Fibroblast of peridontal ligament (primary cell): ENCODE measurements around the gene SLC17A7.
"Not testable (repeated sequence)": the region's sequence is repeated elsewhere in the genome, so short reads cannot be mapped to it uniquely, and the experiment has no call there.

Experiments used
- DNase-seq: peaks from one replicate; pipeline ENCODE4 v3.0.0-alpha.2; 2010; ENCODE audit errors: extremely low read depth

The SLC17A7 gene

DNA sequence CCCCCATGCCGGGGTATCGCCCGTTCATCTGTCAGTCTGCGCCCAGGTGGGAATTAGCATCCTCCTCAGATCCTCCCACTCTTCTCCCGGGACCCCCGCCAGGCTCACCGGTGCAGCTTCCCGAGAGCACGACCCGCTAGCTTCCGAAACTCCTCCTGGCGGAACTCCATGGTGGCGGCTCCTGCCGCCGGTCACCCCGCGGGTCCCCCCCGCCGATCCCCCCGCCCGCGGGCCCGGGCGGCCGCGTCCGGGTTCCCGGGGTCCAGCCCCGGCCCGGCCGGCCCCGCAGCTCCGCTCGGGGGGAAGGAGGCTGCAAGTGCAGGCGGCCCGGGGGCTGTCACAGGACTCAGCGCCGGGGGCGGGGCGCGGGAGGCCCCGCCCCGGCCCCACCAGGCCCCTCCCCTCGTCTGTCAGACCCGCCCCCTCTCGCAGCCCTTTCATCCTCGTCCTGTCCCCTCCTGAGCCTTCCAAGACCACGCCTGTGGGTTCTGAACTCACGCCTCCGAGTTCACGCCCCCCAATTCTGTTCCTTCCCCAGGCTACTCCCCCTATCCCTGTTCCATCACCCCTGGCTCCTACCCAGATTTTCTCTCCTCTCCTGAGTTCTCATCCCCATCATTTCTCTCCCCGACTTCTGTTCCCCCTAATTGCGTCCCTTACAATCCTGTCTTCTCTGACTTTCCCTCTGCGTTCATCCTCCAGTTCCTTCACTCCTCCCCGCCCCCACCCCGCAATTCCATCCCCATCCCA is at the start of gene SLC17A7:
SLC17A7 (minus strand) TSS at position 318 of the 750 bp plus-strand sequence; CDS start at position 170, 148 bp downstream.
- DNase-seq: no peak

DNA sequence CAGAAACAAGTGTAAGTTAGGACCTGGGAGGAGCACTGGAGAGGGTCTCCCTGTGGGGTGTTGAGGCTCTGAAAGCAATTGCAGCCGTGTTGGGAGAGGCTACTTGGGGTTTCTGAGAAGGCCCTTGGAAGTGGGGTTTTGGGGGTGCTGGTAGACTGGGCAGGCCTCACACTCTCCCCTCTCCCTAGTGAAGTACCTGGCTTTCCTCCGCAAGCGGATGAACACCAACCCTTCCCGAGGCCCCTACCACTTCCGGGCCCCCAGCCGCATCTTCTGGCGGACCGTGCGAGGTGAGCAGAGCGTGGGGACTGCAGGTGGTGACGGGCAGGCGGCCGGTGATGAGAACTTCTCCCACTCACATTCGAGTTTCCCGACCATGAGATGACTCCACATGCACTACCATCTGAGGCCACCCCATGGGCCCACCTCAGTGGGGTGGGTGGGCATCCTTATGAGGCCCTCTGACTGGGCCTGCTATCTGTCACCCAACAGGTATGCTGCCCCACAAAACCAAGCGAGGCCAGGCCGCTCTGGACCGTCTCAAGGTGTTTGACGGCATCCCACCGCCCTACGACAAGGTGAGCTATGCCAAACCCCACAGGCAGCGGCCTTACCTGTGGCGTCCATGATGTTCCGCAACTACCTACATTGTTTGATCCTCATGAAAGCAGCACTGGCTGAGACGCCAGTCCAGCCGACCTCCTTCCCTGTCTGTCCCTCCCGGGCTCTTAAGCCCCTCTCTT is 49.1 kb upstream of the SLC17A7 start:
- DNase-seq: no peak

DNA sequence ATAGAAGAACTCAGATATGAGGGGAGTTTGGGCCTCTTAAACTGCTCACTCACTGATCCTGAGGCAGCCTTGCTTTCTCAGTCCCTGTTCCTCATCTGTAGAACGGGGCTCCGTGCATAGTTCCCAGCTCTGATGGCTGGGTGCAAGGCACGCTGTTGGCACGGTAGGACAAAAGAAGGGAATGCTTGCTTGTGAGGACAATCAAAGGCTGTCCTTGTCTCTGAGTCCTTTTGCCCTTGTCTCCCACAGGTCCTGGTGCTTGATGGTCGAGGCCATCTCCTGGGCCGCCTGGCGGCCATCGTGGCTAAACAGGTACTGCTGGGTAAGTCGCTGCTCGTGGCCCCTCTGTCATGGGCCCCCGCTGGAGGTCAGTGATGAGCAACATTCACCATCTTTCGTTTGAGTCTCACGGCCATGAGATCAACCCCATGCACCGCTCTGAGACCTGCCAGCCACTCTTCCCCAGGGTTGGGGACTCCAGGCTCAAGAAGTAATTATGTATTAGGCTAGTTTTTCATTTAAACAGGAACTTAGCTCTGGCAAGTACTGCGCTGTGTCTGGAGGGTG is 48.4 kb upstream of the SLC17A7 start:
- DNase-seq: no peak

DNA sequence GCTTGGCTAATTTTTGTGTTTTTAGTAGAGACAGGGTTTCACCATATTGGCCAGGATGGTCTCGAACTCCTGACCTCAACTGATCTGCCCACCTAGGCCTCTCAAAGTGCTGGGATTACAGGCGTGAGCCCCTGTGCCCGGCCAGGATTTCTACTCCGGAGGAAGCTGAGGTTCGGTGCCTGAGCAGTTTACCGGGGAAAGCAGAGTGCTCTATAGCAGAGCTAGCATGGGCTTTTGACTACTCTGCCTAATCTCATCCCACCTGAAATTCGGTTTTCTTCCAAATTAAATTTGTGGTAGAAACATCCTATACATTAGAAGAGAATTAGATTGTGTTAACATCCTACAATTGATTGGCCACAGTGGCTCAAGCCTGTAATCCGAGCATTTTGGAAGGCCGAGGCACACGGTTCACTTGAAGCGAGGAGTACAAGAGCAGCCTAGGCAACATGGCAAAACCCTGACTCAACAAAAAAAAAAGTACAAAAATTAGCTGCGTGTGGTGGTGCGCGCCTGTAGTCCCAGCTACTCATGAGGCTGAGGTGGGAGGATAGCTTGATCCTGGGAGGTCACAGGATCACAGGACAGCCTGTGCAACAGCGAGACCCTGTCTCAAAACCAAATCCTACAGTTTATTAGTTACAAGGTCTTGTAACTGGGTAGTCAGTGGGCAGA is 47.7 kb upstream of the SLC17A7 start:
- DNase-seq: peak; percentile 33

DNA sequence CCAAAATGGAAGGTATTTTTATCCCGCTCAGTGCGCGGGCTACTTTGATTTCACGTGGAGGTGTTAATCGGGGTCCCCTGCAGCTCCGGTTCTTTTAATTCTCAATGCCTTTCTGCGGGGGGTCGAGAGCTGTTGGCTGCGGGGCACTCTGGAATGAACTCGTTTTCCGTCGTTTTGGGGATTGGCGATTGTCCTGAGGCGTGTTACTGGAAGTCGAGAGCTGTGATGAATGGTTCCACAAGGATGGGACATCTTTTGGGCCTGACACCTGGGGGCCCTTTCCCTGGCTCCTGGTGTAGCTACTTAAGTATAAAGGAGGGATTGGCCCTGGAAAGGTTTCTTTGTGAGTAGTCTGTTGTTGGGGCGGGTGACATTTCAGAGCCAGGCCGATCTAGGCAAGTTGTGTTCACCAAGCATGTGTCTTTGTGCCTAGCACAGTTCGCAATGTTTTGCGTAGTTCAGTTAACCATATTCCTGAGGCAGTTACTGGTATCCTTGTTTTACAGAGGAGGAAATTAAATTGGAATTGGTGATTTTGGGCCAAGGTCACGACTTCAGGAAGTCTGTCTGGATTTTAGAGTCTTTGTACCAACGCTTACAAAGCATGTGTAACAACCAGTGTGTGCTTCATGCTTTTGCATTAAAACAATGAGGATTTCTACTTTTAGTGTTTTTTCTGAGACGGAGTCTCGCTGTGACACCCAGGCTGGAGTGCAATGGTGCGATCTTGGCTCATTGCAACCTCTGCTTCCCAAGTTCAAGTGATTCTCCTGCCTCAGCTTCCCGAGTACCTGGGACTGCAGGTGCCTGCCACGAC is 46.9 kb upstream of the SLC17A7 start:
- no peak for DNase-seq

DNA sequence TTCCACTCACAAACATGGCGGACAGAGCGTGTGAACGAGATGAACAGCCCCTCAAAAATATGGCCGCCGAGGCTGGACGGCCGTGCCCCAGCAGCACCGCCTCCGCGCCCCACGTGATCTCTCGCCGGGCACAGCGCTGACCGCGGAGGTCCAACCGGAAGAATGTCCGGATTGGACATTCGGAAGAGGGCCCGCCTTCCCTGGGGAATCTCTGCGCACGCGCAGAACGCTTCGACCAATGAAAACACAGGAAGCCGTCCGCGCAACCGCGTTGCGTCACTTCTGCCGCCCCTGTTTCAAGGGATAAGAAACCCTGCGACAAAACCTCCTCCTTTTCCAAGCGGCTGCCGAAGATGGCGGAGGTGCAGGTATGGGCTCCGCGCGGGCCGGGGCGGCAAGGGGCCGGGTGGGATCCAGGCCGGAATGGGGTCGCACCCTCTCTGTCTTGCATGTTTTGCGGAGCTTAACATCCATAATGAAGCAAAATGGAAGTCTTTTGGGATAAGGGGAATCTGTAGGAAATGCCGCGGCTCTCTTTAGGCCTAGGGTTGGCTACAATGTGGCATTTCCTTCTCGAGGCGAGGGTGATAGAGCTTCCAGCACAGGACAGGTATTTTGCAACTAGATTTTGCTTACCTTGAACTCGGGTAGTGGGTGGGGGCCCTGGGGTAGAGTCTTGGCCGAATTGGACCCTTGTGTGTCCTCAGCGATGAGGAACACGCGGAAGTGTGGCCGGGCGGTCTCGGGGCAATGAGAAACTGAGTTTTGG is 46.1 kb upstream of the SLC17A7 start, which contains the start of gene RPL13A:
RPL13A (plus strand) TSS at position 332 of the 769 bp plus-strand sequence; CDS start at position 354, 22 bp downstream.
- DNase-seq: peak; percentile 99

DNA sequence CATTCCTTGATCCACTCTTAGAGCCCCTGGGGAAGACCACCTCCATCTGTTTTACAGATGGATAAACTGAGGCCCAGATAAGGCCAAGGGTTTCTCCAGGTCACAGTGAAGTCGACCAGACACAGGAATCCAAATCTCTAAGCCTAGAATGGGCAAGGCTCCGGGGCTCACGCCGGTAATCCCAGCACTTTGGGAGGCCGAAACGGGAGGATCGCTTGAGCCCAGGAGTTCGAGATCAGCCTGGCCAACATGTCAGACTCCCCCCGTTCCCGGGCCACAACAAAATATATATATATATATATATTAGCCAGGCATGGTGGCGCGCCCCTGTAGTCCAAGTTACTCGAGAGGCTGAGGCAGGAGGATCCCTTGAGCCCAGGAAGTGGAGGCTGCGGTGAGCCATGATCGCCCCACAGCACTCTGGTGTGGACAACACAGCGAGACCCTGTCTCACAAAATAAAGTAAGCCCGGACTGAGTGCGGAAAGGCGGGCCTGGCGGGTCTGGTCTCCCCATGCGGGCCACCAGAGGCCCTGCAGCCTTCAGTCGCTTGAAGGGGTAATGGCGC is 45.5 kb upstream of the SLC17A7 start:
- DNase-seq: no peak

DNA sequence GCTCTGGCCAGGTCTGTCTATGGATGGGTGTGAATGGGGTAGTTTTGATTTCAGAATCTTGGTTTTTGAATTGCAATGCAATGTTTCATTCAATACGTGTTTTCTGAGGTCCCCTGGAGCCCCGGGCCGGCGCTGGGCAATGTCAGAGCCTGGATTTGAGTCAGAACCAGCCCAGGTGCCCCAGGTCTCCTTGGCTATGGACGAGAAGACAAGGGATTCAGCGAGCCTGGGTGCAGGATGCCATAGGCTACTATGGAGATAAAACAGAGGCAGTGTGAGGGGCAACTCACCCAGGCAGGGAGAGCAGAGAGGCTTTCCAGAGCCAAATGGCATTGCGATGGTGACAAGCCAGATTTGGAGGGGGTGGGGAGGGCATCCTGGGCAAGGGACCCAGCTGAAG is 44.9 kb upstream of the SLC17A7 start:
- no peak for DNase-seq

DNA sequence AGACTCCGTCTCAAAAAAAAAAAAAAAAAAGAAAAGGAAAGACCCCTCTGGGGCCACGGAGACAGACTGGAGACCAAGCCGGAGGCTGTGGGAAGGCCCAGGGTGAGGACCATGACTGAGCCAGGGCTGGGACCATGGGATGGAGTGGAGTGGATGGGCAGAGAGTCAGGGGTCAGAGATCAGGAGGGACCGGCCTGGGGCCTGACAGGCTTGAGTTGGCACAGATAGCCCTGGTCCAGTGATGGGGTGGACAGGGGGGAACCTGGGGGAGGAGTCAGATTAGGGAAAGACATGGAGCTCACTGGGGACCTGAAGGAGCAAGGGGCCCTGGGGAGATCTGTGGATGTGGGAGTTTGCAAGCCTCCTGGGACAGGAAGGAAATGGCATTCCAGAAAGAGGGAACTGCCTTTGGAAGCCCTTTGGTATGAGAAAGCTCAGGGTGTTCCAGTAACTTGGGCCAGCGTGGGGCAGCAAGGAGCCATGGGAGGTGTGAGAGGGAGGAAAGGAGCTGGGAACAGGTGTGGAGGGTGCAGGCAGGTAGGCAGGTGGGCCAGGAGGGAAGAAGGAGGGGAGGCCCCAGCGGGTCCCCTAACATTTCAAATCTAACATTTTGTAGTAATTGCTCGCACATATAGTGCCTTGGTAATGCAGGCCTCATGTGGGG is 39.8 kb upstream of the SLC17A7 start:
- DNase-seq: no peak

DNA sequence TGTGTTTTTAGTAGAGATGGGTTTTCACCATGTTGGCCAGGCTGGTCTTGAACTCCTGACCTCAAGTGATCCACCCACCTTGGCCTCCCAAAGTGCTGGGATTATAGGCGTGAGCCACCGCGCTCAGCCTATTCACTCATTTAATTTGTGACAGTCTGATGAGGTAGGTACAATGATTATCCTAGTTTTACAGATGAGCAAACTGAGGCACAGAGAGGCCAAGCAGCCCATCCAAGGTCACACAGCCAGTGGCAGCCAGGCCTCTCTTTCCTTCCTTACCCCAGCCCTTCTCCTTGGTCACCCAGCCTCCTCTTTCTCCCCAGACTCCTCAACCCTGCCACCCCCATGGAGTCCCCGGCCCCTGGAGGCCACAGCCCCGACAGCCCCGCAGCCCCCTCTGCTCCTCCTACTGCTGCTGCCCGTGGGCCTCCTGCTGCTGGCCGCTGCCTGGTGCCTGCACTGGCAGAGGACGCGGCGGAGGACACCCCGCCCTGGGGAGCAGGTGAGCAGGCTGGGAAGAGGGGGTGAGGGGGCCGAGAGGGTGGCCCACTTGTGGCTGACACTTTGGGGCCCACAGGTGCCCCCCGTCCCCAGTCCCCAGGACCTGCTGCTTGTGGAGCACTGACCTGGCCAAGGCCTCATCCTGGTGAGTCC is 38.8 kb upstream of the SLC17A7 start:
- DNase-seq: no peak

DNA sequence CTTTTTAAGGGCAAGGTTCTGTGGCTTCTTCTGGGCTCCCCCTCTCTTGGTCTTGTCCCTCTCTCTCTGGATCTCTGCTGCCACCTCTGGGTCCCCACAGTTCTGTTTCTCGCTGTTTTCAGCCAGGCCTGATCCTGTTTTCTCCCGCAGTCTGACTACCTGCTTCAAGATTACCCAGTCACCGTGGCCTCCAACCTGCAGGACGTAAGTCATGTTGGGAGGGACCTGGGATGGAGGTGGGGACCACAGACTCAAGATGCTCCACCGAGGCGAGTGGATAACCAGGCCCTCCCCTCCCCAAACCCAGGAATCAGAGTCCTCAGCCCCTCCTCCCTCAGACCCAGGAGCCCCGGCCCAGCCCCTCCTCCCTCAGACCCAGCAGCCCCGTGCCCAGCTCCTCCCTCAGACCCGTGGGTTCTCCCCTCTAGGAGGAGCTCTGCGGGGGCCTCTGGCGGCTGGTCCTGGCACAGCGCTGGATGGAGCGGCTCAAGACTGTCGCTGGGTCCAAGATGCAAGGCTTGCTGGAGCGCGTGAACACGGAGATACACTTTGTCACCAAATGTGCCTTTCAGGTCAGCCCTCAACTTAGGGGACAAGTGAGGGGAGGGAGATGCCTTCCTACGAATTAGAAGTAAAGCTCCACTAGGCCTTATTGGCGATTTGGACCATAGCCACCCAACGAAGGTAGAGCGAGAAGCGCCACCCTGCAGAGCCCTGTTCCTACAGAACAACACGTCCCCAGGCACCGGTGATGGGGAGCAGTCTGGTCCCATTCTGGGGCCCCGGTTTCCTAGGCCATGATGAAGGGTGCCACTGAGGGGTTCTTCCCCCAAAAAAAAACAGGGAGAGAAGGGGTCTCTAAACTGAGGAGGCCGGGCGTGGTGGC is 34.9 kb upstream of the SLC17A7 start:
- no peak for DNase-seq

DNA sequence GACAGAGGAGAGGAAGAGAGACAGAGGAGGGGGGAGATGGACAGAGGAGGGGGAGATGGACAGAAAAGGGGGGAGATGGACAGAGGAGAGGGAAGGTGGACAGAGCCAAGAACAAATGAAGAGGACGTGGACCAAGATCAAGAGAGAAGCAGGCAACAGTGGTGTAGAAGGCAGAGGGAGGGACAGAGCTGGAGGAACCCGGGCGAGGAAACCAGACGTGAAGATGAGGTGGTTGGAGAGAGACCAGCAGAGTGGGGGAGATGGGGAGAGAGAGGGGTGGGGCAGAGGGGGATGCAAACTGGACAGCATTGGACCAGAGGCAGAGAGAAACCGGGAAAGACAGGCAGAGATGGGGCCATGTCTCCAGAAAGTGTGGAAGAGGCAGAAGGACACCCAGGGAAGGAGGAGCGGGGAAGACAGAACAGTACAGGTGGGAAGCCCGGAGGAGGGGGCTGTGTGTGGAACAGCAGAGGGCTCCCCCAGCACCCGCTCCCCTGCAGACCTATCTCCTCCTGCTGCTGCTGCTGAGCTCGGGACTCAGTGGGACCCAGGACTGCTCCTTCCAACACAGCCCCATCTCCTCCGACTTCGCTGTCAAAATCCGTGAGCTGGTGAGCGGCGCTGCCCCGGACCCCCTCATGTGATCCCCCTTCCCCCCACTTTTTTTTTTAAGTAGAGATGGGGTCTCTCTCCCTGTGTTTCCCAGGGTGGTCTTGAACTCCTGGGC is 34.0 kb upstream of the SLC17A7 start:
- no peak for DNase-seq

DNA sequence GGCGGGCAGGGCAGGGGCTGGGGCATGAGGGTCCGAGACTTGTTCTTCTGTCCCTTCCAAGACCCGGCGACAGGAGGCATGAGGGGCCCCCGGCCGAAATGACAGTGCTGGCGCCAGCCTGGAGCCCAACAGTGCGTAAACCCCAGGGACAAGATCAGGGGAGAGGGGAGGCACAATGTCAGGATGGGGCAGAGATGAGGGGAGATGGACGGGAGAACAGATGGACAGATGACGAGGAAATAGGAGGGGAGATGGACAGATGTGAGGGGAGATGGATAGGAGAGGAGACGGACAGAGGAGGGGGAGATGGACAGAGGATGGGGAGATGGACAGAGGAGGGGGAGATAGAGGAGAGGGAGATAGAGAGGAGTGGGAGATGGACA is 33.2 kb upstream of the SLC17A7 start:
- DNase-seq: no peak

DNA sequence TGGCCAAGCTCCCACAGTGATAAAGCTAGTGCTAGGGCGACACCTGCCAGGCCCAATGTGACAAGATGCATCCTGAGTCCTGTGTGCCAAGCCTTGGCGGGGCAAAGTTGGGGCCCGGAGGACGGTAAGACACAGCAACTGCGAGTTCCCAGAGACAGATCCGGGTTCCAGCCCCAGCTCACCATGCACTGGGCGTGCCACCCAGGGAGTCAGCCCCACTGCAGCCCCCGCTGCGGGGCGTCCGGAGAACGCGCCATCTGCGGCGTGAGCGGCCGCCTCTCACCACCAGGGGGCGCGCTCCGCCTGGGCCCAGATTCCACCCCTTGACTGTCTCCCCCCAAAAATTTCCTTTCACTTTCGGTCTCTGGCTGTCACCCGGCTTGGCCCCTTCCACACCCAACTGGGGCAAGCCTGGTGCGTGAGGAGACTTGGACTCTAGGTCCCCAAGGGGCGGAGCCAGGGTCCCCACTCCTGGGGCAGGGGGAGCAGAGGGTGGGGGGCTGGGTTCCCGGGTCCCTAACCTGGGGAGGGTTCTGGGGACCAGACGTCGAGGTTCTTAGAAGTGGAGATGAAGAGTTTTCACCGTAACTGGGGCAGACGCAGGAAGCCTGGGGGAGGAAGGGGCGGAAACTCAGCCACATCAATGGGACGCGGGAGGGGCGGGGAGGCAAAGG is 32.7 kb upstream of the SLC17A7 start, which contains the start of gene FLT3LG:
FLT3LG (plus strand) TSS at position 348 of the 674 bp plus-strand sequence. CDS start 425 bp downstream, outside the sequence.
- DNase-seq: peak; percentile 76

DNA sequence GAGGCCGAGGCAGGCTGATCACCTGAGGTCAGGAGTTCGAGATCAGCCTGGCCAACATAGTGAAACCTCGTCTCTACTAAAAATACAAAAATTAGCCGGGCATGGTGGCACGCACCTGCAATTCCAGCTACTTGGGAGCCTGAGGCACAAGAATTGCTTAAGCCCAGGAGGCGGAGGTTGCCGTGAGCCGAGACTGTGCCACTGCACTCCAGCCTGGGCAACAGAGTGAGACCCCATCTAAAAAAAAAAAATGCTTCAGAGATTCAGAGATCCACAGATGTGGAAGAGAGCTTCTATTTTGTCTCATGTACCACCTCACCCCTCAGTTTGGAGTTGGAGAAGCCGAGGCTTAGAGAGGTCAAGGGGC is 32.2 kb upstream of the SLC17A7 start:
- not testable (repeated sequence) for DNase-seq

DNA sequence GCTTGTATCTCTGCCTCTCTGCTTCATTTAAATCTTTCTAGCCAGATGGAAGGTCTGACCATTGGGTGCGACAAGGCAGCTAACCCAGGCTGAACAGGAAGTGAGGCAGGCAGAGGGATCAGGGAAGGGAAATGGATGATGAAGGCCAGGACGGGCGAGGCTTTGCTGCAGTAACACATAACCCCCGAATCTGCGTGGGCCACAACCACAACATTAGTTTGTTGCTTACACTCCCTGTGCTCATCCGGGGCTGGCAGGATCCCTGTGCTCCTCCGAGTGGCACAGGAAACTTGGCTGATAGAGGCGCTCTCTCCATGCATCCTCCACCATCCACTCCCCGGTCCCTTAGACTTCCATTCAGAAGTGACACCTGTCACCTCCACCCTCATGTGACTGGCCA is 31.6 kb upstream of the SLC17A7 start:
- DNase-seq: no peak

DNA sequence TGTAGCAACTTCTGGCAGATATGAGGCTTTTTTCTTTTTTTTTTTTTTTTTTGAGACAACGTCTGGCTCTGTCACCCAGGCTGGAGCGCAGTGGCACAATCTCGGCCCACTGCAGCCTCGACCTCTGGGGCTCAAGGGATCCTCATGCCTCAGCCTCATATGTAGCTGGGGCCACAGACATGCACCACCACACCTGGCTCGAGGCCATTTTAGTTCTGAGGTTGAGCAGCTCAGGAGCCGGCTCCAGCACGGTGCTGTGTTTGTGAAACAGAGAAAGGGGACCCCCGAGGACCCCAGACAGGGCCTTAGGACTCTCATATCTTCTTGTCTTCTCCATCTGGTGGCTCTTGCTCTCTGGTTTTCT is 29.3 kb upstream of the SLC17A7 start:
- DNase-seq: no peak
